HG02610 (cell line): ENCODE results near the gene ARSG.
"Not testable (repeated sequence)": the region's sequence is repeated elsewhere in the genome, so short reads cannot be mapped to it uniquely, and the experiment has no call there.

Experiments used
- ATAC-seq: cut with Tn5 transposase; IDR thresholded peaks from one replicate; pipeline ENCODE4 v1.9.1; 2021; ENCODE audit warnings: mild to moderate bottlenecking, moderate library complexity; ENCODE audit not compliant: unreplicated experiment

Gene ARSG

DNA sequence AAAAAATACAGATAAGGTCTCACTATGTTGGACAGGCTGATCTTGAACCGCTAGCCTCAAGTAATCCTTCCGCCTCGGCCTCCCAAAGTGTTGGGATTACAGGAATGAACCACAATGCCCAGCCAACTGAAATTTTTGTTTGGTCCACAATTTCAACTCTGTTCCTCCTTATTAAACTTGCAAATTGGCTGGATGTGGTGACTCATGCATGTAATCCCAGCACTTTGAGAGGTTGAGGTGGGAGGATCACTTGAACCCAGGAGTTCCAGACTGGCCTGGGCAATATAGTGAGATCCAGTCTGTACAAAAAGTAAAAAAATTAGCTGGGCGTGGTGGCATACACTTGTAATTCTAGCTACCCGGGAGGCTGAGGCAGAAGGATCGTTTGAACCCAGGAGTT, 13.4 kb downstream of the ARSG start:
- no peak for ATAC-seq

DNA sequence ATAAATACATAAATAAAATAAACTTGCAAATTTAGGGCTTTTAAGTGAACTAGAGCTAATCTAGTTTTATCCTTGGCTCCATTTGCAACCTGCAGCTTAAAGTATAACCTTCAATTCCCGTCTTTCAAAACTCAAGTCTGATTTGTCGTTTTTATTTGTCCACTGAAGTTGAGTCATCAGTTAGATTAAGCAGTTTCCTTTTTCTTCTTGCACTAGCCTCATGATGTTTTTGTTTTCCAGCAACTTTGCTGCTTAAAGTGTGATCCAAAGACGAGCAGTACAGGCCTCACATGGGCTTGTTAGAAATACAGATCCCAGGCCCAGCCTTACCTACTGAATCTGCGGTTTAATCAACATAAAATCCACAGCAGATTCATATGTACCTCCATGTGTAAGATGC, 13.8 kb downstream of the ARSG start:
- ATAC-seq = no peak

DNA sequence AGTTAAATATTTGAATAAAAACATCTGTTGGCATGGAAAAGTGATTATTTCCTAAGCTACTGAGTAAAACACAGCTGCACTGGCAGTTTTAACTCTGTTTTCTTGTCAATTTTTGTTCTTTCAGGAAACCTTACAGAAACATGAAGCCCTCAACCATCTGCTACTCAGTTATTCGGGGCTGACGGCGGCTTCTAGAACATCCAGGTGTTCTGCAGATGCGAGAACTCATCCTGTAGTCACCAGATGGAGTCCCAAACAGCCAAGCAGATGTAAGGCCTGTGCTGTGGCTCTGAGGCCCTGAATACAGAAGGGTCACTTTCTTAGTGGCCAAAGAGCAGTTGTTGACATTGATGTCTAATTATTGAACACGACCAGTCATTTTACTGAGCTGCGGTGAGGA, 15.5 kb downstream of the ARSG start:
- ATAC-seq = no peak

DNA sequence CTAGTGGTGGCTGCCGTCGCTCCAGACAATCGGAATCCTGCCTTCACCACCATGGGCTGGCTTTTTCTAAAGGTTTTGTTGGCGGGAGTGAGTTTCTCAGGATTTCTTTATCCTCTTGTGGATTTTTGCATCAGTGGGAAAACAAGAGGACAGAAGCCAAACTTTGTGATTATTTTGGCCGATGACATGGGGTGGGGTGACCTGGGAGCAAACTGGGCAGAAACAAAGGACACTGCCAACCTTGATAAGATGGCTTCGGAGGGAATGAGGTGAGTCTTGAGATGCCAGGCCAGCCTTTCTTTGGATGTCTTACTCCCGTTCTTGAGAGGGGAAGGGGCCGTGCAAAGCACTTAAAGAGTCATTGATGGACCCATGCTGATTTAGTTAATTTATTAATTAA, 16.1 kb downstream of the ARSG start:
- no peak for ATAC-seq

DNA sequence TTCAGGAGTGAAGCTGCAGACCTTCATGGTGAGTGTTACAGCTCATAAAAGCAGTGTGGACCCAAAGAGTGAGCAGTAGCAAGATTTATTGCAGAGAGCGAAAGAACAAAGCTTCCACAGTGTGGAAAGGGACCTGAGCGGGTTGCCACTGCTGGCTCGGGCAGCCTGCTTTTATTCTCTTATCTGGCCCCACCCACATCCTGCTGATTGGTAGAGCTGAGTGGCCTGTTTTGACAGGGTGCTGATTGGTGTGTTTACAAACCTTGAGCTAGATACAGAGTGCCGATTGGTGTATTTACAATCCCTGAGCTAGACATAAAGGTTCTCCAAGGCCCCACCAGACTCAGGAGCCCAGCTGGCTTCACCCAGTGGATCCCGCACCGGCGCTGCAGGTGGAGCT, 17.2 kb downstream of the ARSG start:
- ATAC-seq = not testable (repeated sequence)

DNA sequence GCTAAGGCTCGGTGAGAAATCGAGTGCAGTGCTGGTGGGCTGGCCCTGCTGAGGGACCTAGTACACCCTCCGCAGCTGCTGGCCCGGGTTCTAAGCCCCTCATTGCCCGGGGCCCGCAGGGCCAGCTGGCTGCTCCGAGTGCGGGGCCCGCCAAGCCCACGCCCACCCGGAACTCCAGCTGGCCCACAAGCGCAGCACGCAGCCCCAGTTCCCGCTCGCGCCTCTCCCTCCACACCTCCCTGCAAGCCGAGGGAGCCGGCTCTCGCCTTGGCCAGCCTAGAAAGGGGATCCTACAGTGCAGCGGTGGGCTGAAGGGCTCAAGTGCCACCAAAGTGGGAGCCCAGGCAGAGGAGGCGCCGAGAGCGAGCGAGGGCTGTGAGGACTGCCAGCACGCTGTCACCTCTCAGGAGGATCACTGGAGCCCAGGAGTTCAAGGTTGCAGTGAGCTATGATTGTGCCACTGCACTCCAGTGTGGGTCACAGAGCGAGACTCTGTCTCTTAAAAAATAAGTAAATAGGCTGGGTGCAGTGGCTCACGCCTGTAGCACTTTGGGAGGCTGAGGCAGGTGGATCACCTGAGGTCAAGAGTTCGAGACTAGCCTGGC, 17.9 kb downstream of the ARSG start:
- ATAC-seq = not testable (repeated sequence)

DNA sequence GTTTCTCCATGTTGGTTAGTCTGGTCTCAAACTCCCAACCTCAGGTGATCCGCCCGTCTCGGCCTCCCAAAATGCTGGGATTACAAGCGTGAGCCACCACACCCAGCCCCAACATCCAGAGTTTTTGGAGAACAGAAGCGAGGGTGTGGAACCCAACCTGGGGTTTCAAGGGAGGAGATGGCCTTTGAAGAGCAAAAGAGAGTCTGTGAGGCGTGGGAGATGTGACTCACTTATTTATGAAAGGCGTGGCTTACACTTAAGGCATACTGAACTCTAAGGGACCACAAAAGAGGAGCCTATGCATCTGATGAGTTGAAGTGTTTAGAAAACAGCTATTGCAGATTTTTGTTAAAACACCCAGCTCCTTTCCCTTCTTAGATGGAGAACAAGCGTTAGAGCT, 18.9 kb downstream of the ARSG start:
- no peak for ATAC-seq

DNA sequence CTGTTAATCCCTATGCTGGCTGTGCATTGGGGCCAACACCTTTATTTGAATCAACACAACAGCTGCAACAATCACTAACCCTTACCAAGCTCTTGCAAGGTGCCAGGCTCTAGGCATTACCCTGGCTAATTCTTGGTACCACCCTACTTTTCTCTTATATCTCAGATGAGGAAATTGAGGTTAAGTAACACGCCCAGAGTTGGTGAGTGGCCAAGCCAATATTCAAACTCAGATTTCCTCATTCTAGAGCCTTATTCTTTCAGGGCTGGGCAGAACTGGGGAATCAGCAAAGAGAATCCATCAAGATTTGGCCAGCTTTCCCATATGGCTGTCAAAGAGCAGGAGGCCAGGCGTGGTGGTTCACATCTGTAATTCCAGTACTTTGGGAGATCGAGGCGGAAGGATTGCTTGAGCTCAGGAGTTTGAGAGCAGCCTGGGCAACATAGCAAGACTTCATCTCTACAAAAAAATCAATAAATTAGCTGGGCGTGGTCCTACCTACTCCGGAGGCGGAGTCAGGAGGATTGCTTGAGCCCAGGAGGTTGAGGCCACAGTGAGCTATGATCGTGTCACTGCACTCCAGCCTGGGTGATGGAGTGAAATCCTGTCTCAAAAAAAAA, 23.7 kb downstream of the ARSG start:
- no peak for ATAC-seq

DNA sequence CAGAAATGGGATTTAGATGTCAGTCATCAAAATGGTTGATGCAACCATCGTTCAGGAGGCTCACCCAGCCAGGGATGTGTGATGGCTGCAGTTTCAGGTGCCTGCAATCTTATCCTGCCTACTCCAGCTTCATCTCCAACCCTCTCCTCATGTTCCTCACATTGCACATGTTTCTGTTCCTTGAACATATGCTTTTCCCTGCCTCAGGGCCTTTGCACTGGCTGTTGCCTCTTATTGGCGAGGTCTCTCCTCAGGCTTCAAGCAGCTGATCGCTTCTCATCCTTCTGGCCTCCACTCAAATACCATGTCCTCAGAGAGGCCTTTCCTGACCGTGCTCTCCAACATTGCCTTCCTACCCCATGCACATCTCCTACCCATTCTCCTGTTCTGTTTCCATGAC, 24.6 kb downstream of the ARSG start:
- no peak for ATAC-seq

DNA sequence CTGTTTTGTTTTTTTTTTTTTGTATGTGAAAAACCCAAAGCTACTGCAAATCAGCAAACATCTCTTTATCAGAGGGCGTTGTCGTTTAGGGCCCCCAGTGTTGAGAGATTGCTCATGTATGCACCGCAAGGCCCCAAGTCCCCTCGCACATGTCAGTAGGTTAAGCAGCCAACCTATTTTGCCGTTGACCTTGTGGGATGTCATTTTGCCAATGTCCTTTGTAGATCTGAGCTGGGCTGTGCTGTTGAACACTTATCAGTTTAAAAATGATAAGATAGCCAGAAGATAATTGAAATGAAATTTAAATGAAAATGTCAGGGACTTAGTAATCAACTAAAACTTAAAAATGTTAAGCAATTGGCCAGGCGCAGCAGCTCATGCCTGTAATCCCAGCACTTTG, 26.2 kb downstream of the ARSG start:
- no peak for ATAC-seq

DNA sequence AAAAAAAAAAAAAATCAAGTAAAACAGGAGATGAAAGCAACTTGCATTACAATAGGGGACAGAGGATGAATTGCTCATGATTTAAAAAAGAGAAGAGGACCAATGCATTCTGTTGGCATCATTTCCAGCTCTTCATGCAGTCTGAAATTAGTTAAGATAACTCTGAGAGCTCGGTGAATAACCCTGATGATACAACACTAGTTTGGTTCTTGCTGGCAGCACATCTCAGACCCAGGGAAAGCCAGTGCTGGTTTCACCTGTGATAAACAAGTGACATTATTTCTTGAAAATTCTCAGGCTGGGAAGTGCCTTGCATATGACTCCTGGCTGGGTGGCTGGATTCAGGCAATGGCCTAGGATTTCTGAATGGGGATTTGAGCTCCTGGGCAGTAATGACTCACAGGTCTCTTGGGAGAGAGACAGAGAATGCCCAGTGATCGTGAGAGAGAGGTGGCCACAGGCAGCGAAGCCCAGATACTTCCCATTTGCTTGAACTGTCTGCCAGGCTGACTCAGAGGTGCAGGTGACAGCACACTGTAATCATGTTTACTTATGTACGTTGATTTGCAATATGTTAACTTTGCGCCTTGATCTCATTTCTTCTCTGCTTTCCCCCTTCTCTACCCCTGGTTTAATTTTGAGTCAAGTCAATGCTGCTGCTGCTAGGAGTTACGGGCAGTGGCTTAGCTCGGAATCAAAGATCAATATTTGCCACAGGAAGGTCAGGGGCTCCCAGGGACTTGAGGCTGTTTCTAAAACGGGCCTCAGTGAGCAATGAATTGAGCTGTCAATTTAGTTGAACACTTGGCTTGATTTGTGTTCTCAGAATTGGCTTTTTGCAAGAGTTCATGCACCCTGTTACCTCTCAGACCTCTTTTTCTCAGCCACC, 27.1 kb downstream of the ARSG start:
- peak; percentile 60 for ATAC-seq

DNA sequence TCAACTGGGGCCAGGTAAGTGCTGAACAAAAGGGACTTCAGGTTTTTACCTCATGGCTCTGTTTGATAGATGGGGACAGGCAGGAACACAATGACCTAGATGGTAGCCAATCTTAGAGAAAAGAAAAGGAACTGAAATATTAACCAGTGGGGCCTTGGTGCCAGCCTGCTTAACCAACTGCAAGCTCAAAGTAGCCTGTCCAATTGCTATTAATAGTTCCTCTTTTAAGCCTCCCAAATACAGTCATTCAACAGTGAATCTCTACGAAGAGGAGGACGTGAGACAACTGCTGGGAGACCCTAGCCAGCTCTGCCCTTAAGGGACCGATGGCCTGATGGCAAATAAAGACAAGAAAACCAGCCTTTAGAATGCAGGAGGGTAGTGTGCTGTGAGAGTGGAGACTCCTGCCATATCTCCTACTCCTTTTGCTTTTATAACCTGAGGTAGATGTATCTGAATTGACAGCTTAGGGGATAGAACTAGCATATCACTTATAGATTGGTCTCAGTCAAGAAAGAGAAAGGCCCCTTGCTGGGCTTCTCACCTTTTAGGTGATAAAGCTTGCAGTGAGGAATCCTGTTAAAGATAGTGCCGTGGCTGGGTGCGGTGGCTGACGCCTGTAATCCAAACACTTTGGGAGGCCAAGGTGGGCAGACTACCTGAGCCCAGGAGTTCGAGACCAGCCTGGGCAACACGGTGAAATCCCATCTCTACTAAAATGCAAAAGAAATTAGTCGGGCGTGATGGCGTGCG, 28.3 kb downstream of the ARSG start:
- no peak for ATAC-seq

DNA sequence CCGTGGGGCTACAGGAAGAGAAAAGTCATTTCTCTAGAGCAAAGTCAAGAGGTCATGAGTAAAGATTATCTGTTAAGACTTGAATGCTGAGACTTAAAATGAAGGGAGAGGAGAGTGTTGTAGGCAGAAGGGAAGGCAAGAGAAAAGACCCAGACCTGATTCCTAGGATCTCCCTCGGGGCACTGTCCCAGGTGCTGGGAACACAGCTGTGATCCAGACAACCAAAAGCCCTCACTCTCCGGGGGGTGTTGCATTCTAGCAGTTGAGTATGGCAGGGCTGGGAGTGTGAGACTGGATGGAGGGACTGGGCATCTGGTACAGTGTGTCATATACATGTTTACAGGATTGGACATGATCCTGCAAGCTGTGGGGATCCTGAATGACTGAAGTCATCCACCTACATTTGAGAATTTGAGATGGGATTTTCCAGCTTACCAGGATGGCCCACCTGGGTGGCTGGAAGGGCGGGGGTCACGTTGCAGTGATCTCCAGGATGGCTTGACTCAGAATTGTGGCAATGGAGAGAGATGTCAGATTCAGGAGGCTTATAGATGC, 29.1 kb downstream of the ARSG start:
- no peak for ATAC-seq

DNA sequence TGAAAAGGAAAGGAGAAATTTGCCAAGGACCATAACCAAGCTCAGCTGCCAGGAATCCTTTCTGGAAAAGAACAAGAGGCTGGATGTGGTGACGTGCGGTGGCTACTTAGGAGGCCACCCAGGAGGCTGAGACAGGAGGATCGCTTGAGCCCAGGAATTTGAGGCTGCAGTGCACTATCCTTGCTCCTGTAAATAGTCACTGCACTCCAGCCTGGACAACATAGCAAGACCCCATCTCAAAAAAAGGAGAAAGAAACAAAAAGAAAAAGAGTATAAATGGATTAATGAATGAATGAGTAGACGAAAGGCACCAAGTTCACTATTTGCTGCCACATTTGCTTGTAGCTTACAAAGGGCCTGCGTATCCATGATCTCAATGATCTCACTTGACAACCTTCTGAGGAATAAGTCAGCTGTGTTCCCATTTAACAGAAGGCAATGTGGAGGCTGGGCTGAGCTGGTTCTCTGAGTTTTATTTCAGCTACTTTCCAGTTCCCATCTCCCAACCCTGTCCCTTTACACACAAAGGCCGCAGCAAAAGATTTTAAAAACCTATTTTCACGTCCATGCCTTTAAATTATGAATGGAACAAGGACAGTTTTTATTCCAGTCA, 29.8 kb downstream of the ARSG start:
- ATAC-seq = no peak

DNA sequence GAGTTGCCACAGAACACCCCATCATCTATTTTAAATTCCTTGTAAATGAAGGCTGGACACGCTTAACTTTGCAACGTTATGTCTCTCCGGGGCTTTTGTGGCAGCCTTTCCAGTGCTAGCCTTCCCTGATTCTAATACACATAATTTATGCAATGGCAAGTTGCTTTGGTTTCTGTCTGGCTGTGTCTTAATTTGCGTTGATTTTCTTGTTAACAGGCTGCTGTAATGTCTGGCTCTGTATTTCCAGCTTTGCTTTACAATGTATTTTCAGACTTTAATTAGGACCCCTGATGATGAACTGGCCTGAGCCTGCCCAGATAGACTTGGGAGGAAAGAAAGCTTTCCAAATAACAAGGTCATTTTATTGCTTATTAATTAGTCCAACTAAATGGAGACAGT, 30.3 kb downstream of the ARSG start:
- ATAC-seq = no peak

DNA sequence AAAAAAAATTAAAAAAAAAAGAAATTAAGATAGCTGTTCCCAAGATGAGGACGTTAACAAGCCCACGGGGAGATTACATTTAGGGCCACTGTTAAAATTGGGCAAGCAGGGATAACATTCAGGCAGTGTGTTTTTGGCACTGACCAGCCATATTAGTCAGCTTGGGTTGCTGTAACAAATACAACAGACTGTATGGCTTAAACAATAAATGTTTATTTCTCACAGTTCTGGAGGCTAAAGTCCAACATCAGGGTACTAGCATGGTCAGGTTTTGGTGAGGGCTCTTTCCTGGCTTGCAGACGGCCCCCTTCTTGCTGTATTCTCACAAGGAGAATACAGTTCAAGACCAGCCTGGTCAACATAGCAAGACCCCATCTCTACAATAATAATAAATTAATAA, 31.3 kb downstream of the ARSG start:
- no peak for ATAC-seq

DNA sequence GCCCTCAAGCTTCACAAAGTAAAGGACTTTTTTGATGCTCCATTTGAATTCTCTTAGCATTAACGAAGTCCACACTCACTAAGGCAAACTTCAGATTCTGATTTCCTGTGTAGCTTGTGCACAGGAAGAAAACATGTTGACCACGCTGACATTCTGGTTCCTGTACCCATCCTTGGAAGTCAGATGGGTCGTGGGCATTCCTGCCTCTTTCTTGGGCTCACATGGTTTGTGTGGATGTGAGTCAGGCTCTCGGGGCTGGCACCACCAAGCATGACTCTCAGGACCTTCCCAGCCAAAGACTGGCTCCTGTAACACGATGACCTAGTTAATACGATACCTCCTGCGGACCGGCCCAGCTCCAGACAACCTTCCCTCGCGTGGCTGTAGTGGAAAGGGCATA, 32.8 kb downstream of the ARSG start:
- no peak for ATAC-seq

DNA sequence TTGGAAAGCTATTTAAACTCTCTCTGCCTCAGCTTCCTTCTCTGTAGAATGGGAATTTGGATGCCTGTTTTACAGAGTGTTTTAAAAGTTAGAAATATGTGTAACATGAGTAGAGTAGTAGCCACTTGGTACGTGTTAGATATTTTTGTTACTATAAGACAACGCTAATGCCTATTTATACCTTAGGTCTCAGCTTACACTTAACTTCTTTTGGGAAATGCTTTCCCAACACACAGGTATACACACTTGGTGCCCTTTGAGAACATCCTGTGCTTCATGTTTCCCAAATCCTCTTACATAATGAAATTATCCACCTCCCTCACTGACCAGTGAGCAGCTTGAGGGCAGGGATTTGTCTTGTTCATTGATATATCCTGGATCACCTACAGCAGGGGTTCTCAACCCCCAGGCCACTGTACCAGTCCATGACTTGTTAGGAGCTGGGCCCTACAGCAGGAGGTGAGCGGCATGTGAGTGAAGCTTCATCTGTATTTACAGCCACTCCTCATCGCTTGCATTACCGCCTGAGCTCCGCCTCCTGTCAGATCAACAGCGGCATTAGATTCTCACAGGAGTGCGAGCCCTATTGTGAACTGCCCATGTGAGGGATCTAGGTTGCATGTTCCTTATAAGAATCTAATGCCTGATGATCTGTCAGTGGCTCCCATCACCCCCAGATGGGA, 33.5 kb downstream of the ARSG start:
- no peak for ATAC-seq

DNA sequence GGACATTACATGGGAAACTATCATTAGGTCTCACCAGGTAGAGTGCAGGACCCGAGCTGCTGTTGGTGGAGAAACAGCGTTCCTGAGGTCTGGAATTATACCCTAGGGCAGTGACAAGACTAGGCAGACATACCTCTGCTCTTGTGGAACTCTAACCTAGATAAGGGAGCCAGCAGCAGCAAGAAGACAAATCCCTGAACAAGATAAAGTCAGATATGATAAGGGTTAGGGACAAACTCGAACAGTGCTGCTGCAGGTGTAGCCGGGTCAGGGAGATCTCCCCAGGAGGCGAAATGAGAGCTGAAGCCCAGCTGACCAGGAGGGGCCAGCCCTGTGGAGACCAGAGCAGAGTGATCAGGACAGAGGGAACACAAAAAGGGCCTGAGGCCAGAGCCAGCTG, 34.7 kb downstream of the ARSG start:
- ATAC-seq = no peak

DNA sequence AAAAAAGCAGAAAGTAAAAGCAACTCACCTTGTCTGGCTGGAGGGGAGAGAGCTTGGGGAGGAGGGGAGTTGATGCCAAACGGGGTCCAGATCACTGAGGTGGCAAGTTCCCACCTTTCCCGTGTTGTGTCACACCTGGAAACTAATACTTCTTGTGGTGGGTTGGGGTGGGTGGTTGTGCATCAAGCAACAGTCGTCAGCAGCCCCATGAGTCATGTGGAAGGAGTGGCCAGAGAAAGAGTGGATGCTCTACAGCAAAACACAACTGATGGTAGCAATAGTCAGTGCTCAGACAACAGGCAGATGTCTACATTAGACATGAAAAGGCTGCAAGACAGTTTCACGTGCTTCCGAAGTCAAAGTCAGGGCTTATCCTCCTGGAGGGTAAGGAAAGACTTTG, 35.4 kb downstream of the ARSG start:
- no peak for ATAC-seq
